HS-27A (cell line): Measurements from ENCODE around the gene PPP1R37.

ENCODE experiments used
- DNase-seq: peaks from one replicate; pipeline ENCODE4 v3.0.0-alpha.2; 2012; ENCODE audit warnings: low read depth, missing footprints

The PPP1R37 gene

GRCh38 chr19:45137179-45137761 is 44.3 kb downstream of the PPP1R37 start:
- no peak for DNase-seq

GRCh38 chr19:45138303-45138751 is 45.3 kb downstream of the PPP1R37 start:
- DNase-seq = no peak

GRCh38 chr19:45139286-45140143 is 46.5 kb downstream of the PPP1R37 start:
- DNase-seq = no peak

GRCh38 chr19:45140144-45140503 is 47.1 kb downstream of the PPP1R37 start:
- no peak for DNase-seq

- no peak for DNase-seq
These were observed 47.6 kb downstream of the PPP1R37 start for GRCh38 chr19:45140533-45140932.

- no peak for DNase-seq
These were observed 48.4 kb downstream of the PPP1R37 start for GRCh38 chr19:45141203-45141900.

- DNase-seq = no peak
These were observed 49.2 kb downstream of the PPP1R37 start for GRCh38 chr19:45142016-45142725.

- DNase-seq = no peak
These were observed 49.7 kb downstream of the PPP1R37 start for GRCh38 chr19:45142726-45143110.

- DNase-seq = no peak
These were observed 51.7 kb downstream of the PPP1R37 start for GRCh38 chr19:45144431-45145269.

- no peak for DNase-seq
These were observed 52.6 kb downstream of the PPP1R37 start for GRCh38 chr19:45145270-45146189.

- no peak for DNase-seq
These were observed 53.3 kb downstream of the PPP1R37 start for GRCh38 chr19:45146251-45146650.

GRCh38 chr19:45146741-45147205 is 53.8 kb downstream of the PPP1R37 start:
- no peak for DNase-seq

GRCh38 chr19:45147835-45148676 is 55.1 kb downstream of the PPP1R37 start:
- DNase-seq = no peak

GRCh38 chr19:45149129-45149528 is 56.1 kb downstream of the PPP1R37 start:
- DNase-seq = no peak

- no peak for DNase-seq
These were observed 57.2 kb downstream of the PPP1R37 start for GRCh38 chr19:45150180-45150579.

- no peak for DNase-seq
These were observed 57.8 kb downstream of the PPP1R37 start for GRCh38 chr19:45150751-45151281.

- DNase-seq = no peak
These were observed 58.3 kb downstream of the PPP1R37 start for GRCh38 chr19:45151320-45151719.

GRCh38 chr19:45151821-45152503 is 59.0 kb downstream of the PPP1R37 start:
- no peak for DNase-seq
